Common myeloid progenitor, CD34-positive (primary cell): ENCODE measurements around the gene ERVMER34-1.
A peak's percentile ranks its signal among the peaks of the same experiment; 100 is the strongest.

Experiments
- CTCF ChIA-PET: fragments of 350-600 bp; sonication (Branson Sonifier 250); formaldehyde crosslinking; loops from one replicate; lab custom pipeline; 2021; ENCODE audit warnings: antibody characterized with exemption; lab: Charles Lee
- POLR2A ChIA-PET: fragments of 350-600 bp; sonication (Branson Sonifier 250); formaldehyde crosslinking; loops from one replicate; lab custom pipeline; 2021; ENCODE audit warnings: antibody characterized with exemption; lab: Charles Lee
- DNase-seq, 3 donors: peaks; one replicate each; pipeline versions ENCODE4 v3.0.0 to v3.0.0-alpha.2; 2013
- H3K27ac ChIP-seq, 2 experiments: 1 replicate in 1 of 2; 2 replicates in 1 of 2; pipeline ENCODE4 v1.7.0; 2013; ENCODE audit warnings: inconsistent platforms in 2 of 2, low read length in 2 of 2, mild to moderate bottlenecking in 2 of 2, low read depth in 1 of 2, moderate library complexity in 1 of 2; ENCODE audit not compliant: severe bottlenecking in 2 of 2, insufficient read depth in 1 of 2, poor library complexity in 1 of 2
- H3K27me3 ChIP-seq, 5 experiments: replicated peaks in 2 of 5; 1 replicate in 3 of 5; 2 replicates in 2 of 5; pipeline versions ENCODE4 v1.6.1 to v1.7.0; 2013; ENCODE audit warnings: low read length in 4 of 5, mild to moderate bottlenecking in 2 of 5, moderate library complexity in 2 of 5, inconsistent platforms in 1 of 5; ENCODE audit not compliant: insufficient read depth in 5 of 5, control insufficient read depth in 4 of 5
- H3K36me3 ChIP-seq, 4 experiments: 1 replicate in 2 of 4; 2 replicates in 2 of 4; pipeline versions ENCODE4 v1.6.1 to v1.7.0; 2013; ENCODE audit warnings: low read length in 3 of 4, control low read depth in 1 of 4, mild to moderate bottlenecking in 1 of 4; ENCODE audit not compliant: control insufficient read depth in 4 of 4, insufficient read depth in 4 of 4
- H3K4me1 ChIP-seq, 4 experiments: 1 replicate in 3 of 4; 2 replicates in 1 of 4; pipeline versions ENCODE4 v1.6.1 to v1.7.1; 2013; ENCODE audit warnings: low read length in 3 of 4, mild to moderate bottlenecking in 3 of 4, control low read depth in 1 of 4, inconsistent platforms in 1 of 4, moderate library complexity in 1 of 4; ENCODE audit not compliant: control insufficient read depth in 4 of 4, insufficient read depth in 4 of 4; ENCODE audit errors: control extremely low read depth in 1 of 4
- H3K4me3 ChIP-seq, 7 experiments: 1 replicate in 4 of 7; 2 replicates in 3 of 7; pipeline versions ENCODE4 v1.5.1 to v1.7.0; 2013; ENCODE audit warnings: mild to moderate bottlenecking in 7 of 7, low read length in 6 of 7, moderate library complexity in 6 of 7, inconsistent platforms in 2 of 7, low read depth in 2 of 7, control low read depth in 1 of 7; ENCODE audit not compliant: insufficient read depth in 4 of 7, control insufficient read depth in 1 of 7; ENCODE audit errors: extremely low read depth in 1 of 7
- H3K9me3 ChIP-seq, 5 experiments: 1 replicate in 4 of 5; 2 replicates in 1 of 5; pipeline versions ENCODE4 v1.6.1 to v1.7.1; 2013; ENCODE audit warnings: low read length in 4 of 5, mild to moderate bottlenecking in 2 of 5, inconsistent platforms in 1 of 5, low read depth in 1 of 5, moderate library complexity in 1 of 5; ENCODE audit not compliant: control insufficient read depth in 4 of 5, insufficient read depth in 2 of 5; ENCODE audit errors: control extremely low read depth in 1 of 5
- WGBS: methylation state at CpG from one replicate; pipeline ENCODE4 v1.1.5; 2013; ENCODE audit not compliant: insufficient coverage; 5-methylcytosine and 5-hydroxymethylcytosine counted together

ERVMER34-1 gene

GRCh38 chr4:52704133-52704532 lies 47.1 kb downstream of the ERVMER34-1 start:
- no peaks in the 10 kb centered on the region for H3K9me3 ChIP-seq
- H3K4me1 ChIP-seq: no peaks in the 10 kb centered on the region
- H3K27ac ChIP-seq: no peak overlapping the region
- CTCF ChIA-PET: no interaction called here
- H3K4me3 ChIP-seq: no peak overlapping the region
- POLR2A ChIA-PET: no interaction called here
- peak in 1 of 3 donors; percentile 18 for DNase-seq
- 80% methylated on average over 1 of the region's 1 CpG for WGBS
- no peaks in the 10 kb centered on the region for H3K36me3 ChIP-seq
- H3K27me3 ChIP-seq: no peaks in the 10 kb centered on the region

GRCh38 chr4:52701207-52701606 lies 50.0 kb downstream of the ERVMER34-1 start:
- ChIA-PET CTCF (no interaction called here), POLR2A (no interaction called here)
- Histone ChIP-seq H3K4me3 (no peak overlapping the region), H3K4me1 (no peaks in the 10 kb centered on the region), H3K27ac (no peak overlapping the region), H3K36me3 (no peaks in the 10 kb centered on the region), H3K9me3 (peaks cover 0 to 2% (median 0%) of the 10 kb centered on the region in 5 experiments), H3K27me3 (no peaks in the 10 kb centered on the region)
- WGBS: 100% methylated on average over 3 of the region's 3 CpGs
- DNase-seq: no peak

GRCh38 chr4:52694936-52695335 lies 56.3 kb downstream of the ERVMER34-1 start:
- POLR2A ChIA-PET: no interaction called here
- CTCF ChIA-PET: no interaction called here
- no peak overlapping the region for H3K4me3 ChIP-seq

GRCh38 chr4:52693492-52693891 lies 57.7 kb downstream of the ERVMER34-1 start:
- no peaks in the 10 kb centered on the region for H3K27me3 ChIP-seq
- H3K36me3 ChIP-seq: no peaks in the 10 kb centered on the region
- peaks cover 7 to 27% (median 10%) of the 10 kb centered on the region in 5 experiments for H3K9me3 ChIP-seq
- H3K4me3 ChIP-seq: no peak overlapping the region
- POLR2A ChIA-PET: no interaction called here
- no peaks in the 10 kb centered on the region for H3K4me1 ChIP-seq
- no peak for DNase-seq
- CTCF ChIA-PET: no interaction called here
- H3K27ac ChIP-seq: no peak overlapping the region

More at GRCh38 chr4:52694936-52695335, 56.3 kb downstream of the ERVMER34-1 start:
- DNase-seq: no peak
- Histone ChIP-seq H3K9me3 (peaks cover 7 to 27% (median 10%) of the 10 kb centered on the region in 5 experiments), H3K27ac (no peak overlapping the region), H3K36me3 (no peaks in the 10 kb centered on the region), H3K27me3 (no peaks in the 10 kb centered on the region), H3K4me1 (no peaks in the 10 kb centered on the region)
- WGBS: 100% methylated on average over 1 of the region's 2 CpGs
